ENCODE results near the gene NAP1L4.

NAP1L4 gene

DNA sequence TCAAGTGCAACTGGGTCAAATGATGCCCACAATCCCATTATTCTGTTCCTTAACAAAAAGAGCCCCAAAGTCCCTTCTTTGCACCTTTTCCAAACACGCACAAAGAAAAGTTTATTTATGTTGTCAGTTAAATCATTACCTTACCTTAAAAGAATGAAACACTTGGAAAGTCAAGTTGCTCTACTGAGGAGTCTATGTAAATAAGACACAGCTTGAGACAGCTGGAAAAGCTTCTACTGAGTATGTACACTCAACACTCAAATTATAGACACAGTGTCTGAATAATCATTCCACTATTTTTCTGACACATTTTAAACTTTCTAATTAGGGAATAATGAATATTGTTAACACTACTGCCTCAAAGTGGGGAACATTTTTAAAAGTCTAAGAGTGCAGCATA lies 41.3 kb downstream of the NAP1L4 start:
- peaks cover 14% of the 10 kb centered on the region for H3K4me1 ChIP-seq (ENCODE audit: insufficient read depth, low read length, poor library complexity, severe bottlenecking)
- no peaks in the 10 kb centered on the region for H3K9me2 ChIP-seq (replicated peaks; ENCODE audit: low read depth, low read length)
- no peaks in the 10 kb centered on the region for H3F3A ChIP-seq (ENCODE audit: low read depth)
- H3K4me3 ChIP-seq (ENCODE audit: low read length, poor library complexity, severe bottlenecking) = no peak overlapping the region
- no peak overlapping the region for H3K9ac ChIP-seq (ENCODE audit: low read depth, low read length, poor library complexity, severe bottlenecking)
- no peaks in the 10 kb centered on the region for H3K27me3 ChIP-seq (ENCODE audit: insufficient read depth, low read length, poor library complexity, severe bottlenecking)
- H3K36me3 ChIP-seq (ENCODE audit: insufficient read depth, low read length) = peaks cover 100% of the 10 kb centered on the region
- H3K4me2 ChIP-seq (ENCODE audit: low read depth, low read length, poor library complexity, severe bottlenecking) = no peak overlapping the region
- no peaks in the 10 kb centered on the region for H3K79me2 ChIP-seq (ENCODE audit: insufficient read depth, low read length)
- TF ChIP-seq CTCF (conservative IDR thresholded peaks at IDR 0.05; ENCODE audit: low read length) (no peak), EZH2phosphoT487 (IDR thresholded peaks at IDR 0.05; ENCODE audit: borderline replicate concordance) (no peak)
- H4K20me1 ChIP-seq (ENCODE audit: insufficient read depth, low read length, poor library complexity, severe bottlenecking) = peaks cover 3% of the 10 kb centered on the region
- H2AFZ ChIP-seq (ENCODE audit: low read length) = no peak overlapping the region
- H3K9me3 ChIP-seq (ENCODE audit: insufficient read depth, low read depth, low read length) = no peaks in the 10 kb centered on the region

- Histone ChIP-seq H3F3A (ENCODE audit: low read depth) (no peaks in the 10 kb centered on the region), H3K4me3 (ENCODE audit: low read length, poor library complexity, severe bottlenecking) (no peak overlapping the region)
Observed at GRCh38 chr11:2949920-2950319, 42.2 kb downstream of the NAP1L4 start.

DNA sequence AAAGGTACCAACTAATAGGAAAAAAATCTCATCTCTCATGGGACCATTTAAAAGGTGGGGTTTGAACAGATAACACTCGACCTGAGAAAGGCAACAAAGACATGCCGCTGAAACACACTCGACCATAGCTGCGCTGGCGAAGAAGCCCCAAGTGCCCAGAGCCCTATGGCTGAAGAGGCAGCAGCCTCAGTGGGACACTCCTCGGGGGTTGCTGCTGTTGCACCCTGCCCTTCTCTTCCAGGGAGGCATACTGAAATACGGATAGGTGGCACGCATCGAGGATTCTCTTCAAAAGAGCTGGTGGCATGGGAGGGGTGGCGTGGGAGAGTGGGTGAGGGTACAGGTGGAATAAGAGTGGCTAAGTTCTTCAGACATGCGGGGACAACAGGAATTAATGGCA lies 44.4 kb downstream of the NAP1L4 start:
- peaks cover 3% of the 10 kb centered on the region for H4K20me1 ChIP-seq (ENCODE audit: insufficient read depth, low read length, poor library complexity, severe bottlenecking)
- no peaks in the 10 kb centered on the region for H3F3A ChIP-seq (ENCODE audit: low read depth)
- peaks cover 96% of the 10 kb centered on the region for H3K36me3 ChIP-seq (ENCODE audit: insufficient read depth, low read length)

More at GRCh38 chr11:2949920-2950319, 42.2 kb downstream of the NAP1L4 start:
- Histone ChIP-seq H3K79me2 (ENCODE audit: insufficient read depth, low read length) (no peaks in the 10 kb centered on the region), H3K4me1 (ENCODE audit: insufficient read depth, low read length, poor library complexity, severe bottlenecking) (peaks cover 14% of the 10 kb centered on the region), H3K9me3 (ENCODE audit: insufficient read depth, low read depth, low read length) (no peaks in the 10 kb centered on the region), H4K20me1 (ENCODE audit: insufficient read depth, low read length, poor library complexity, severe bottlenecking) (peaks cover 3% of the 10 kb centered on the region), H2AFZ (ENCODE audit: low read length) (no peak overlapping the region), H3K9me2 (replicated peaks; ENCODE audit: low read depth, low read length) (no peaks in the 10 kb centered on the region), H3K9ac (ENCODE audit: low read depth, low read length, poor library complexity, severe bottlenecking) (no peak overlapping the region), H3K4me2 (ENCODE audit: low read depth, low read length, poor library complexity, severe bottlenecking) (no peak overlapping the region), H3K36me3 (ENCODE audit: insufficient read depth, low read length) (peaks cover 100% of the 10 kb centered on the region), H3K27me3 (ENCODE audit: insufficient read depth, low read length, poor library complexity, severe bottlenecking) (no peaks in the 10 kb centered on the region)
- TF ChIP-seq EZH2phosphoT487 (IDR thresholded peaks at IDR 0.05; ENCODE audit: borderline replicate concordance) (no peak), CTCF (conservative IDR thresholded peaks at IDR 0.05; ENCODE audit: low read length) (no peak)

More for the DNA sequence above, 44.4 kb downstream of the NAP1L4 start:
- Histone ChIP-seq H2AFZ (ENCODE audit: low read length) (no peak overlapping the region), H3K9ac (ENCODE audit: low read depth, low read length, poor library complexity, severe bottlenecking) (no peak overlapping the region), H3K9me2 (replicated peaks; ENCODE audit: low read depth, low read length) (no peaks in the 10 kb centered on the region), H3K79me2 (ENCODE audit: insufficient read depth, low read length) (no peaks in the 10 kb centered on the region), H3K4me2 (ENCODE audit: low read depth, low read length, poor library complexity, severe bottlenecking) (no peak overlapping the region), H3K9me3 (ENCODE audit: insufficient read depth, low read depth, low read length) (no peaks in the 10 kb centered on the region), H3K4me3 (ENCODE audit: low read length, poor library complexity, severe bottlenecking) (no peak overlapping the region), H3K4me1 (ENCODE audit: insufficient read depth, low read length, poor library complexity, severe bottlenecking) (peaks cover 14% of the 10 kb centered on the region), H3K27me3 (ENCODE audit: insufficient read depth, low read length, poor library complexity, severe bottlenecking) (no peaks in the 10 kb centered on the region)
- TF ChIP-seq CTCF (conservative IDR thresholded peaks at IDR 0.05; ENCODE audit: low read length) = no peak
- TF ChIP-seq EZH2phosphoT487 (IDR thresholded peaks at IDR 0.05; ENCODE audit: borderline replicate concordance) = no peak
